ENCODE data around the gene TRIM47. TPM values are rescaled to one million over a fixed set of nuclear protein-coding genes. Genes with fewer than 3 reads are reported as not detected.

Gene TRIM47
- total RNA-seq, 6 experiments from 2014 or later = 9.1 to 27.0 (median 21.5) TPM

DNA sequence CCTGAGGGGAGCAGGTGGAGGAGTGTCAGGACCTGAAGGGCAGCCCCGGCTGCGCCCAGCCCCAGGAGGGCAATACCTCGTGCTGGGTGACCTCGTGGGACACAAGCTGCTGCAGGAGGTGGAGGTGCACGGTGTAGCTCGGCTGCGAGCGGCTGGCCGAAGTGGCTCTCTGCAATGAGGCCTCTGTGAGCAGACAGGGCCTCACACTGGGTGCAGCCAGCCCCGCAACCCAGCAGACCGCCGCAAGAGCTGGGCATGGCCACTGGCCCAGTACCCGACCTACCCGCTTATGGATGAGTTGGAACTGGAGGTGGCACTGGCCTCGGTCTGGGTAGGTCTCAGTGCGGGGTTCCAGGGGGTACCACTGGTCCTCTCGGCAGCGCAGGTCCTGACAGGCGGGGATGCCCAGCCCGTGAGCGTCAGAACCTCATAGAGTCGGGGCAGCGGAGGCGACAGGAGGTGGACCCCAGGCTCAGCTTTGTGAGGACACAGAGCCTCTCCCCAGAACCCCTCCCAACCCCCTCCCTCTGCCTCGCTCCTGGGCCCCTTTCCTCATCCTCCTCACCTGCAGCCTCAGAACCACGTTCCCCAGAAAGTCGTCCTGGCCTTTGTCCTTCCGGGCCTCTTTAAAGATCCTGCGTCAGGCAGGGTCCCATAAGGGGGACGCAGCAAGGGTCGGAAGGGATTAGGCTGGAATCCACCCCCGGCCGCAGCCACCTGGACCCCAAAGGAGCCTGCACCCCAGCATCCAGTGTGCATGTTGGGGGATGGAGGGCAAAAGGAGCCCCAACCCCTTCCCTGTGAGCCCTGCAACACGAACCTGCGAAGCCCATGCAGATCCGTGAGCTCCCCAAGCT lies 38.2 kb downstream of the TRIM47 start:
- intact Hi-C loops (cut with DNase I) = no loop called here
- TF ChIP-seq, protein P1, sequence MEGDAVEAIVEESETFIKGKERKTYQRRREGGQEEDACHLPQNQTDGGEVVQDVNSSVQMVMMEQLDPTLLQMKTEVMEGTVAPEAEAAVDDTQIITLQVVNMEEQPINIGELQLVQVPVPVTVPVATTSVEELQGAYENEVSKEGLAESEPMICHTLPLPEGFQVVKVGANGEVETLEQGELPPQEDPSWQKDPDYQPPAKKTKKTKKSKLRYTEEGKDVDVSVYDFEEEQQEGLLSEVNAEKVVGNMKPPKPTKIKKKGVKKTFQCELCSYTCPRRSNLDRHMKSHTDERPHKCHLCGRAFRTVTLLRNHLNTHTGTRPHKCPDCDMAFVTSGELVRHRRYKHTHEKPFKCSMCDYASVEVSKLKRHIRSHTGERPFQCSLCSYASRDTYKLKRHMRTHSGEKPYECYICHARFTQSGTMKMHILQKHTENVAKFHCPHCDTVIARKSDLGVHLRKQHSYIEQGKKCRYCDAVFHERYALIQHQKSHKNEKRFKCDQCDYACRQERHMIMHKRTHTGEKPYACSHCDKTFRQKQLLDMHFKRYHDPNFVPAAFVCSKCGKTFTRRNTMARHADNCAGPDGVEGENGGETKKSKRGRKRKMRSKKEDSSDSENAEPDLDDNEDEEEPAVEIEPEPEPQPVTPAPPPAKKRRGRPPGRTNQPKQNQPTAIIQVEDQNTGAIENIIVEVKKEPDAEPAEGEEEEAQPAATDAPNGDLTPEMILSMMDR (IDR thresholded peaks at IDR 0.05) = no peak
- no peak for TF ChIP-seq POLR2A (IDR thresholded peaks at IDR 0.05)
- H3K9me3 ChIP-seq = no peaks in the 10 kb centered on the region
- DNase-seq (no peak), ATAC-seq (no peak)
- 94% methylated on average over 10 of the region's 36 CpGs for WGBS (ENCODE audit: insufficient coverage, low coverage, low lambda C conversion rate, missing lambda C conversion rate)
- no peaks in the 10 kb centered on the region for H3K36me3 ChIP-seq
- no peak overlapping the region for H3K4me3 ChIP-seq
- no peaks in the 10 kb centered on the region for H3K27me3 ChIP-seq
- H3K27ac ChIP-seq = no peak overlapping the region
- H3K4me1 ChIP-seq = peaks cover 0 to 4% (median 0%) of the 10 kb centered on the region in 4 donors

- H3K27ac ChIP-seq = no peak overlapping the region
Measured at GRCh38 chr17:75838410-75838809, 40.0 kb downstream of the TRIM47 start.

DNA sequence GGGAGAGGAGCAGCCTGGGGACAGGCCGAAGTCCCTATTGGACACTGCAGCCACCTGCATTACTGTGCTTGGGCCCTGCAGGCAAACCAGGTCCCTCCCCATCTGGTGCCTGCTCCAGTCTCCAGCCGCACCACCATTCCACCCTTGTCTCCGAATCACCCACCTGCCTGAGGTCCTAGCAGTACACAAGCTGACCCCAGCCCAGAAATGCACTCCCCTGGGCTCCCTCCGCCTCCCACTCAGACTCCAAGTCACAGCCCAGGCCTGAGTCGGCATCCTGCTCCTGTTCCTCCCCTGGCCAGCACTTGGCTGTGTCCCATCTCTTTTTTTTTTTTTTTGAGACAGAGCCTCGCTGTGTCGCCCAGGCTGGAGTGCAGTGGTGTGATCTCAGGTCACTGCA lies 40.5 kb downstream of the TRIM47 start:
- Histone ChIP-seq H3K27ac (no peak overlapping the region), H3K36me3 (peaks cover 0 to 15% (median 1%) of the 10 kb centered on the region in 4 donors), H3K9me3 (no peaks in the 10 kb centered on the region), H3K4me3 (no peak overlapping the region), H3K27me3 (no peaks in the 10 kb centered on the region), H3K4me1 (no peaks in the 10 kb centered on the region)
- intact Hi-C loops (cut with DNase I) = no loop called here
- 83% methylated on average over 2 of the region's 7 CpGs for WGBS (ENCODE audit: insufficient coverage, low coverage, low lambda C conversion rate, missing lambda C conversion rate)
- TF ChIP-seq POLR2A (IDR thresholded peaks at IDR 0.05) = no peak
- TF ChIP-seq, protein P1 (IDR thresholded peaks at IDR 0.05) = no peak
- peak in 2 of 4 donors; percentile 5 to 28 for ATAC-seq
- no peak for DNase-seq

More at GRCh38 chr17:75838410-75838809, 40.0 kb downstream of the TRIM47 start:
- Histone ChIP-seq H3K4me1 (no peaks in the 10 kb centered on the region), H3K27me3 (no peaks in the 10 kb centered on the region), H3K9me3 (no peaks in the 10 kb centered on the region), H3K36me3 (peaks cover 0 to 10% (median 1%) of the 10 kb centered on the region in 4 donors), H3K4me3 (no peak overlapping the region)
- 93% methylated on average over 8 of the region's 15 CpGs for WGBS (ENCODE audit: insufficient coverage, low coverage, low lambda C conversion rate, missing lambda C conversion rate)
- DNase-seq (no peak), ATAC-seq (no peak)
- intact Hi-C loops (cut with DNase I) = no loop called here
- no peak for TF ChIP-seq POLR2A (IDR thresholded peaks at IDR 0.05)
- TF ChIP-seq, protein P1 (IDR thresholded peaks at IDR 0.05) = no peak

DNA sequence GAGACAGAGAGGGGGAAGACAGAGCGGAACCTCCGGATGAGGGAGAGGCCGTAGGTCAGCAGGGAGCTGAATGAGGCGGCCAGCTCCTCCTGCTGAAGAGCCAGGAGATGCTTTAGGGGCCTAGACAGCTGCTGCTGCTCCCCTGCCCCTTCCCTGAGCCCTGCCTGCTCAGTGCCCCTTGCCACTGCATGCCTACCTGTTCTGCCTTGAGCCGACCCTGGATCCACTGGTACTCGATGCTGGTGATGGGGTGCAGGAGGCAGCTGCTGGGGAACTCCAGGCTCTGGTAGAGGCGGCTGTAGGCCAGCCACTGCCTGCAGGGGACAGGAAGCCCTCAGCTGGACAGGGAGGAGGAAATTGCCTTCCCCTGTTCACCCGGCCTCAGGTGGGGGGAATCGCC lies 41.8 kb downstream of the TRIM47 start:
- WGBS (ENCODE audit: insufficient coverage, low coverage, low lambda C conversion rate, missing lambda C conversion rate) = 95% methylated on average over 6 of the region's 9 CpGs

More for the DNA sequence above, 41.8 kb downstream of the TRIM47 start:
- H3K4me1 ChIP-seq = no peaks in the 10 kb centered on the region
- H3K27me3 ChIP-seq = no peaks in the 10 kb centered on the region
- TF ChIP-seq, protein P1 (IDR thresholded peaks at IDR 0.05) = no peak
- TF ChIP-seq POLR2A (IDR thresholded peaks at IDR 0.05) = no peak
- intact Hi-C loops (cut with DNase I) = no loop called here
- H3K36me3 ChIP-seq = peaks cover 0 to 16% (median 1%) of the 10 kb centered on the region in 4 donors
- no peak for DNase-seq
- H3K9me3 ChIP-seq = no peaks in the 10 kb centered on the region
- no peak overlapping the region for H3K4me3 ChIP-seq
- no peak overlapping the region for H3K27ac ChIP-seq
- ATAC-seq = no peak
